H1 (cell line): Measurements from ENCODE around the gene EFEMP2. TPM values are rescaled to one million over a fixed set of nuclear protein-coding genes. Genes with fewer than 3 reads are reported as not detected.

Experiments
- CTCF ChIA-PET: fragments of 300-600 bp; sonication (Branson Sonifier 250); formaldehyde crosslinking; loops from one replicate; lab custom pipeline; 2021; ENCODE audit not compliant: partially characterized antibody; lab: Charles Lee
- POLR2A ChIA-PET: fragments of 300-600 bp; sonication (Branson Sonifier 250); formaldehyde crosslinking; loops from one replicate; lab custom pipeline; 2021; ENCODE audit warnings: inconsistent platforms; ENCODE audit not compliant: partially characterized antibody; lab: Charles Lee
- DNase-seq, 2 experiments: peaks; one replicate each; pipeline versions ENCODE4 v3.0.0 to v3.0.0-alpha.2; 2010 to 2022; ENCODE audit warnings: low spot score in 2 of 2, low read depth in 1 of 2, mixed read lengths in 1 of 2
- FAIRE-seq: peaks from 2 replicates; lab custom pipeline; 2011; peaks lifted over from hg19 to GRCh38; lab: Jason Lieb, UNC
- H2AFZ ChIP-seq: 2 replicates; pipeline ENCODE4 v1.8.1; 2012; ENCODE audit warnings: low read length, inconsistent platforms
- H2AK5ac ChIP-seq: 2 replicates; pipeline ENCODE4 v1.6.1; 2013; ENCODE audit warnings: low read depth, low read length
- H2BK120ac ChIP-seq: replicated peaks from 2 replicates; pipeline ENCODE3; 2013; ENCODE audit warnings: low read depth, low read length, inconsistent platforms
- H2BK12ac ChIP-seq: 2 replicates; pipeline ENCODE4 v1.6.1; 2013; ENCODE audit warnings: low read depth, low read length
- H2BK15ac ChIP-seq: 2 replicates; pipeline ENCODE4 v1.6.1; 2013; ENCODE audit warnings: low read length
- H2BK20ac ChIP-seq: 2 replicates; pipeline ENCODE4 v1.6.1; 2013; ENCODE audit warnings: low read length
- H2BK5ac ChIP-seq: 2 replicates; pipeline ENCODE4 v1.6.1; 2013; ENCODE audit warnings: low read depth, low read length
- H3K14ac ChIP-seq: 2 replicates; pipeline ENCODE4 v1.6.1; 2013; ENCODE audit warnings: inconsistent platforms; ENCODE audit not compliant: insufficient read length
- H3K18ac ChIP-seq: 2 replicates; pipeline ENCODE4 v1.6.1; 2013; ENCODE audit warnings: low read length; ENCODE audit errors: extremely low read depth
- H3K23ac ChIP-seq: 2 replicates; pipeline ENCODE4 v1.6.1; 2013; ENCODE audit warnings: inconsistent platforms; ENCODE audit not compliant: insufficient read length
- H3K23me2 ChIP-seq: 2 replicates; pipeline ENCODE4 v1.6.1; 2013; ENCODE audit warnings: low read depth, low read length
- H3K27ac ChIP-seq: 2 replicates; pipeline ENCODE4 v1.6.1; 2011; ENCODE audit warnings: low read depth, low read length, inconsistent platforms
- H3K27me3 ChIP-seq, 4 experiments: replicated peaks in 1 of 4; 1 replicate in 1 of 4; 2 replicates in 3 of 4; pipeline versions ENCODE4 v1.6.1 to v1.8.1; 2011 to 2013; ENCODE audit warnings: low read length in 3 of 4, mild to moderate bottlenecking in 3 of 4, inconsistent platforms in 2 of 4, mixed read lengths in 2 of 4, moderate library complexity in 1 of 4; ENCODE audit not compliant: control insufficient read depth in 3 of 4, insufficient read depth in 3 of 4; ENCODE audit errors: extremely low read depth in 1 of 4
- H3K36me3 ChIP-seq, 4 experiments: 2 replicates each; pipeline versions ENCODE4 v1.6.1 to v1.8.1; 2011 to 2013; ENCODE audit warnings: mild to moderate bottlenecking in 4 of 4, low read length in 3 of 4, moderate library complexity in 2 of 4, control low read depth in 1 of 4, inconsistent platforms in 1 of 4; ENCODE audit not compliant: insufficient read depth in 4 of 4, control insufficient read depth in 2 of 4
- H3K4ac ChIP-seq: replicated peaks from 2 replicates; pipeline ENCODE3; 2013; ENCODE audit warnings: low read length, low read depth, mixed read lengths, inconsistent platforms; ENCODE audit not compliant: insufficient read length
- H3K4me1 ChIP-seq, 4 experiments: replicated peaks in 1 of 4; 1 replicate in 1 of 4; 2 replicates in 3 of 4; pipeline versions ENCODE4 v1.6.1 to v1.8.1; 2011 to 2013; ENCODE audit warnings: low read length in 3 of 4, inconsistent platforms in 2 of 4, mixed read lengths in 1 of 4; ENCODE audit not compliant: insufficient read depth in 4 of 4, control insufficient read depth in 3 of 4
- H3K4me2 ChIP-seq, 2 experiments: 2 replicates each; pipeline versions ENCODE4 v1.6.1 to v1.8.1; 2011 to 2013; ENCODE audit warnings: low read depth in 2 of 2, low read length in 2 of 2, control low read depth in 1 of 2, inconsistent platforms in 1 of 2, mild to moderate bottlenecking in 1 of 2; ENCODE audit not compliant: insufficient read depth in 1 of 2
- H3K4me3 ChIP-seq, 4 experiments: fragments of 200-600, 300-600 bp in 1 of 4; sonication (generic), shearing (Covaris generic), sonication (Bioruptor Twin) in 1 of 4; 2 replicates each; pipeline versions ENCODE4 v1.5.1 to v1.8.1; 2011 to 2016; ENCODE audit warnings: low read length in 4 of 4, low read depth in 3 of 4, control low read depth in 2 of 4, inconsistent platforms in 2 of 4, mild to moderate bottlenecking in 2 of 4, mixed read lengths in 1 of 4, moderate library complexity in 1 of 4; ENCODE audit not compliant: insufficient read depth in 2 of 4; ENCODE audit errors: extremely low read depth in 1 of 4
- H3K56ac ChIP-seq: replicated peaks from 2 replicates; pipeline ENCODE3; 2013; ENCODE audit warnings: low read depth, mild to moderate bottlenecking, mixed read lengths, low read length, inconsistent platforms; ENCODE audit not compliant: insufficient read length
- H3K79me1 ChIP-seq: 2 replicates; pipeline ENCODE4 v1.6.1; 2013; ENCODE audit warnings: low read depth, low read length, control low read depth
- H3K79me2 ChIP-seq, 2 experiments: 2 replicates each; pipeline versions ENCODE4 v1.6.1 to v1.8.1; 2012 to 2013; ENCODE audit warnings: low read length in 2 of 2, mild to moderate bottlenecking in 2 of 2, inconsistent platforms in 1 of 2; ENCODE audit not compliant: insufficient read depth in 2 of 2, control insufficient read depth in 1 of 2
- H3K9ac ChIP-seq, 4 experiments: replicated peaks in 1 of 4; 1 replicate in 1 of 4; 2 replicates in 3 of 4; pipeline versions ENCODE4 v1.6.1 to v1.8.1; 2011 to 2013; ENCODE audit warnings: low read depth in 3 of 4, low read length in 3 of 4, control low read depth in 2 of 4, mild to moderate bottlenecking in 2 of 4, moderate library complexity in 2 of 4, inconsistent platforms in 1 of 4; ENCODE audit errors: extremely low read depth in 1 of 4
- H3K9me3 ChIP-seq, 2 experiments: 2 replicates each; pipeline versions ENCODE4 v1.6.1 to v1.8.1; 2012 to 2013; ENCODE audit warnings: mild to moderate bottlenecking in 2 of 2, moderate library complexity in 2 of 2, control low read depth in 1 of 2, inconsistent platforms in 1 of 2, low read depth in 1 of 2, low read length in 1 of 2, mixed read lengths in 1 of 2; ENCODE audit not compliant: insufficient read depth in 2 of 2
- H4K20me1 ChIP-seq, 2 experiments: replicated peaks in 1 of 2; 2 replicates each; pipeline versions ENCODE3 to v1.8.1; 2011 to 2013; ENCODE audit warnings: inconsistent platforms in 2 of 2, low read length in 2 of 2, mild to moderate bottlenecking in 1 of 2; ENCODE audit not compliant: insufficient read depth in 2 of 2, control insufficient read depth in 1 of 2
- H4K5ac ChIP-seq: 2 replicates; pipeline ENCODE4 v1.6.1; 2013; ENCODE audit warnings: low read length, low read depth, mixed read lengths, inconsistent platforms; ENCODE audit not compliant: insufficient read length
- H4K8ac ChIP-seq: 2 replicates; pipeline ENCODE4 v1.8.0; 2013; ENCODE audit warnings: mild to moderate bottlenecking, moderate library complexity, low read length, inconsistent platforms; ENCODE audit not compliant: insufficient read depth; ENCODE audit errors: extremely low read depth
- H4K91ac ChIP-seq: replicated peaks from 2 replicates; pipeline ENCODE3; 2013; ENCODE audit warnings: low read length, mixed read lengths, inconsistent platforms; ENCODE audit not compliant: insufficient read length
- BACH1 ChIP-seq: IDR thresholded peaks from 2 replicates; pipeline ENCODE4 v1.6.1; 2012; ENCODE audit warnings: low read length, improper control_type of control experiment
- BCL11A ChIP-seq, 2 experiments: IDR thresholded peaks; one replicate each; pipeline ENCODE4 v1.6.1; 2011; ENCODE audit warnings: low read depth in 2 of 2, low read length in 2 of 2, mild to moderate bottlenecking in 2 of 2
- RNF2 ChIP-seq: fragments of 200-900, 300-1000 bp; sonication (generic); IDR thresholded peaks from 2 replicates; pipeline ENCODE4 v1.7.1; 2016; ENCODE audit warnings: borderline replicate concordance, low read depth, mild to moderate bottlenecking, antibody characterized with exemption, low read length; ENCODE audit not compliant: poor library complexity, severe bottlenecking; ENCODE audit errors: missing control alignments
- RXRA ChIP-seq: IDR thresholded peaks from 2 replicates; pipeline ENCODE4 v1.6.1; 2011; ENCODE audit warnings: low read depth, mild to moderate bottlenecking, low read length, moderate library complexity; ENCODE audit not compliant: insufficient read depth
- SIX5 ChIP-seq: IDR thresholded peaks from 2 replicates; pipeline ENCODE4 v1.6.1; 2011; ENCODE audit warnings: mild to moderate bottlenecking, low read depth, low read length
- YY1 ChIP-seq: IDR thresholded peaks from 2 replicates; pipeline ENCODE4 v1.6.1; 2011; ENCODE audit warnings: low read depth, mild to moderate bottlenecking, low read length
- WGBS, 2 experiments: shearing (Covaris generic) in 1 of 2; methylation state at CpG; one replicate each; pipeline versions ENCODE4 v1.1.6 to v1.1.7; 2013 to 2015; ENCODE audit warnings: low lambda C conversion rate in 2 of 2, mixed read lengths in 2 of 2, inconsistent platforms in 1 of 2, low coverage in 1 of 2, missing lambda C conversion rate in 1 of 2; ENCODE audit not compliant: insufficient replicate concordance in 2 of 2, insufficient coverage in 1 of 2, insufficient read length in 1 of 2; ENCODE audit errors: extremely low coverage in 1 of 2, missing lambda C conversion rate in 1 of 2; 5-methylcytosine and 5-hydroxymethylcytosine counted together
- polyA plus RNA-seq, 7 experiments: library from polyadenylated mRNA; depleted of rRNA in 3 of 7; stranded (reverse) in 5 of 7; unstranded in 2 of 7; fragments of >200 nt in 5 of 7; fragments of 200-250 nt in 2 of 7; gene quantifications; 1 replicate in 5 of 7; 2 replicates in 1 of 7; 4 replicates in 1 of 7; pipeline versions ENCODE4 v1.2.1 to v1.2.3, GENCODE V29; 2011 to 2013; ENCODE audit warnings: missing spikeins in 2 of 7, mixed read lengths in 2 of 7
- total RNA-seq: library from RNA; stranded (reverse); fragmentation: NEBNext Ultra II Directional; extraction: Animal tissue kit (Norgen Biotek cat#: 25700); gene quantifications from 2 replicates; pipeline ENCODE4 v1.2.1, GENCODE V29; 2021

EFEMP2 gene
- total and polyA plus RNA-seq, 2 of the 8 experiments (the other 6 are each of a cell fraction or from before 2014, with no cell fraction given) = 8.8 to 17.2 TPM

DNA sequence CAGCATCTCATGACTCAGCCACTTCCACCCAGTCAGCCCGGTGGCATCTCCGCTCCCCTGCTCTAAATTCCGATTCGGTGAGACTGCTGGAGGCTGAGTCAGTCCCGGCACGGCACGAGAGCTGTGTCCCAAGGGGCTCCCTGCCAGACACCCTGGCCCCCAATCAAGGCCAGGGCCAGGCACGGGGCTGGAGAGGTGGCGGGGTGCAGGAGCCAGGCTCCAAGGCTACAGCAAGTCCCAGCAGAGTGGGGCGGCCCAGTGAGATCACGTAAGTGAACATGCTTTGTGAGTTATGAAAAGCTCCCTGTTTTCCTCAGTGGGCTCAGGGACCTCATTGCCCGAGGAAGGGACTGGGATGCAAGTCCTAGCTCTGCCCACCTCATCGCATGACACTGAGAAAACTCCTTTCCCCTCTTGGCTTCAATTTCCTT, 43.2 kb upstream of the EFEMP2 start:
- no peak overlapping the region for H2BK120ac ChIP-seq
- H4K91ac ChIP-seq = no peak overlapping the region
- H3K9me3 ChIP-seq = no peaks in the 10 kb centered on the region
- no peak overlapping the region for H3K14ac ChIP-seq
- no peak overlapping the region for H3K4me2 ChIP-seq
- no peak overlapping the region for H2AFZ ChIP-seq
- H2AK5ac ChIP-seq = no peak overlapping the region
- peaks cover 13% of the 10 kb centered on the region; the same call in 1 of the 2 replicates for H3K23me2 ChIP-seq
- H2BK20ac ChIP-seq = no peak overlapping the region
- CTCF ChIA-PET = interaction anchor here (0.8 to 11.7 kb wide), 8 partner anchors 10 to 94 kb away, joined by 3 to 212 read pairs (median 6); partner anchors contain the start of genes CCDC85B, FIBP and MUS81
- no peak overlapping the region for H2BK5ac ChIP-seq
- POLR2A ChIA-PET = interaction anchor here (0.6 to 4.9 kb wide), 10 partner anchors 24 to 353 kb away, joined by 3 to 36 read pairs (median 3); partner anchors contain the start of genes CCDC85B, FIBP, MUS81 and RAB1B
- H3K27me3 ChIP-seq = no peaks in the 10 kb centered on the region; a peak in 1 of 7 replicates
- no peaks in the 10 kb centered on the region for H3K36me3 ChIP-seq
- WGBS, 2 experiments = 65% methylated on average over 13 of the region's 13 CpGs; no CpG with 5 or more reads in 1 of the 2 experiments
- DNase-seq = no peak
- FAIRE-seq = no peak
- H3K23ac ChIP-seq = no peak overlapping the region
- H2BK12ac ChIP-seq = no peak overlapping the region
- H3K56ac ChIP-seq = no peak overlapping the region
- H3K4ac ChIP-seq = no peak overlapping the region
- no peak overlapping the region for H2BK15ac ChIP-seq
- H3K4me1 ChIP-seq = peaks cover 2 to 22% (median 14%) of the 10 kb centered on the region in 4 experiments; a peak in 5 of 7 replicates
- peak overlapping the region; percentile 63; the same call in 1 of the 2 replicates for H3K18ac ChIP-seq
- H4K20me1 ChIP-seq = peaks cover 0 to 7% of the 10 kb centered on the region in 2 experiments
- peaks cover 0 to 7% of the 10 kb centered on the region in 2 experiments; a peak in 2 of 4 replicates for H3K79me2 ChIP-seq
- H3K27ac ChIP-seq = no peak overlapping the region
- H4K5ac ChIP-seq = no peak overlapping the region
- H3K9ac ChIP-seq = no peak overlapping the region
- H3K79me1 ChIP-seq = peaks cover 7% of the 10 kb centered on the region; the same call in 1 of the 2 replicates
- no peak overlapping the region for H3K4me3 ChIP-seq
- peak overlapping the region; percentile 84; the same call in 1 of the 2 replicates for H4K8ac ChIP-seq
- TF ChIP-seq BACH1 (peak; percentile 83), BCL11A (IDR thresholded peaks at IDR 0.05; ENCODE audit: low read depth in 2 of 2, low read length in 2 of 2) (no peak), RXRA (no peak), RNF2 (no peak), YY1 (no peak), SIX5 (no peak)
